Breast epithelium (tissue), 3 donors: ENCODE measurements around the gene SCARB1.

Source experiments
- CTCF ChIP-seq, 3 donors: fragments of 450-650 bp; IDR thresholded peaks; one replicate each; pipeline ENCODE4 v1.5.1; 2016 to 2017; ENCODE audit warnings: antibody characterized with exemption in 3 of 3, mild to moderate bottlenecking in 3 of 3, moderate library complexity in 3 of 3
- POLR2A ChIP-seq: fragments of 450-650 bp; IDR thresholded peaks from one replicate; pipeline ENCODE4 v1.6.1; 2016; ENCODE audit warnings: antibody characterized with exemption, mild to moderate bottlenecking, moderate library complexity

GRCh38 chr12:124784871-124785572, 78.6 kb downstream of the SCARB1 start:
- no peak for TF ChIP-seq CTCF (IDR thresholded peaks at IDR 0.05)
- no peak for TF ChIP-seq POLR2A
